ENCODE results near the gene USH2A. TPM values are rescaled to one million over a fixed set of nuclear protein-coding genes. Genes with fewer than 3 reads are reported as not detected.

USH2A gene
- total RNA-seq, 1 donor from 2014 or later: 0.02 TPM

GRCh38 chr1:216410026-216410425, 13.2 kb downstream of the USH2A start:
- TF ChIP-seq EZH2 (IDR thresholded peaks at IDR 0.05; ENCODE audit: insufficient read depth, low read length) (no peak), CTCF (IDR thresholded peaks at IDR 0.05; ENCODE audit: insufficient read depth, low read depth, low read length) (no peak)
- Histone ChIP-seq H3K4me2 (ENCODE audit: low read length) (no peak overlapping the region), H4K20me1 (ENCODE audit: insufficient read depth, low read length) (no peaks in the 10 kb centered on the region), H3K4me1 (ENCODE audit: insufficient read depth, low read length) (no peaks in the 10 kb centered on the region), H3K36me3 (ENCODE audit: insufficient read depth, low read length) (no peaks in the 10 kb centered on the region), H3K4me3 (ENCODE audit: insufficient read depth, low read depth, low read length) (no peak overlapping the region), H3K27ac (ENCODE audit: low read depth, low read length) (no peak overlapping the region), H3K9me3 (ENCODE audit: insufficient read depth, low read depth, low read length) (no peaks in the 10 kb centered on the region), H2AFZ (ENCODE audit: low read depth, low read length) (no peak overlapping the region), H3K9ac (ENCODE audit: low read length) (no peak overlapping the region), H3K27me3 (ENCODE audit: insufficient read depth, low read length) (no peaks in the 10 kb centered on the region), H3K79me2 (ENCODE audit: insufficient read depth, low read length) (no peaks in the 10 kb centered on the region)
- Mint-ChIP-seq H3K4me1 (ENCODE audit: low read depth, unreplicated experiment) (no peaks in the 10 kb centered on the region), H3K27ac (ENCODE audit: unreplicated experiment) (no peak overlapping the region), H3K9me3 (ENCODE audit: unreplicated experiment) (peaks cover 1% of the 10 kb centered on the region), H3K4me3 (ENCODE audit: unreplicated experiment) (no peak overlapping the region), H3K36me3 (ENCODE audit: low read depth, unreplicated experiment) (no peaks in the 10 kb centered on the region), H3K27me3 (ENCODE audit: low read depth, unreplicated experiment) (no peaks in the 10 kb centered on the region)
- DNase-seq (ENCODE audit: low read depth): no peak
- FAIRE-seq: no peak

GRCh38 chr1:216390956-216391355, 32.3 kb downstream of the USH2A start:
- H3K36me3 Mint-ChIP-seq (ENCODE audit: low read depth, unreplicated experiment): no peaks in the 10 kb centered on the region
- FAIRE-seq: no peak
- Histone ChIP-seq H2AFZ (ENCODE audit: low read depth, low read length) (no peak overlapping the region), H3K27me3 (ENCODE audit: insufficient read depth, low read length) (no peaks in the 10 kb centered on the region), H3K79me2 (ENCODE audit: insufficient read depth, low read length) (no peaks in the 10 kb centered on the region), H3K4me2 (ENCODE audit: low read length) (no peak overlapping the region), H3K4me3 (ENCODE audit: insufficient read depth, low read depth, low read length) (no peak overlapping the region), H3K9me3 (ENCODE audit: insufficient read depth, low read depth, low read length) (no peaks in the 10 kb centered on the region), H3K4me1 (ENCODE audit: insufficient read depth, low read length) (no peaks in the 10 kb centered on the region), H4K20me1 (ENCODE audit: insufficient read depth, low read length) (no peaks in the 10 kb centered on the region), H3K36me3 (ENCODE audit: insufficient read depth, low read length) (no peaks in the 10 kb centered on the region), H3K27ac (ENCODE audit: low read depth, low read length) (no peak overlapping the region), H3K9ac (ENCODE audit: low read length) (no peak overlapping the region)
- H3K4me3 Mint-ChIP-seq (ENCODE audit: unreplicated experiment): no peak overlapping the region
- H3K4me1 Mint-ChIP-seq (ENCODE audit: low read depth, unreplicated experiment): no peaks in the 10 kb centered on the region
- no peaks in the 10 kb centered on the region for H3K27me3 Mint-ChIP-seq (ENCODE audit: low read depth, unreplicated experiment)
- DNase-seq (ENCODE audit: low read depth): no peak
- TF ChIP-seq CTCF (IDR thresholded peaks at IDR 0.05; ENCODE audit: insufficient read depth, low read depth, low read length) (no peak), EZH2 (IDR thresholded peaks at IDR 0.05; ENCODE audit: insufficient read depth, low read length) (no peak)
- H3K9me3 Mint-ChIP-seq (ENCODE audit: unreplicated experiment): no peaks in the 10 kb centered on the region
- no peak overlapping the region for H3K27ac Mint-ChIP-seq (ENCODE audit: unreplicated experiment)

GRCh38 chr1:216389774-216390173, 33.5 kb downstream of the USH2A start:
- no peaks in the 10 kb centered on the region for H3K79me2 ChIP-seq (ENCODE audit: insufficient read depth, low read length)
- Mint-ChIP-seq H3K4me1 (ENCODE audit: low read depth, unreplicated experiment) (no peaks in the 10 kb centered on the region), H3K36me3 (ENCODE audit: low read depth, unreplicated experiment) (no peaks in the 10 kb centered on the region), H3K27ac (ENCODE audit: unreplicated experiment) (no peak overlapping the region), H3K9me3 (ENCODE audit: unreplicated experiment) (no peaks in the 10 kb centered on the region), H3K27me3 (ENCODE audit: low read depth, unreplicated experiment) (no peaks in the 10 kb centered on the region), H3K4me3 (ENCODE audit: unreplicated experiment) (no peak overlapping the region)
- no peak overlapping the region for H3K4me3 ChIP-seq (ENCODE audit: insufficient read depth, low read depth, low read length)
- H3K36me3 ChIP-seq (ENCODE audit: insufficient read depth, low read length): no peaks in the 10 kb centered on the region
- no peak overlapping the region for H3K27ac ChIP-seq (ENCODE audit: low read depth, low read length)
- no peaks in the 10 kb centered on the region for H3K27me3 ChIP-seq (ENCODE audit: insufficient read depth, low read length)
- DNase-seq (ENCODE audit: low read depth): no peak
- no peak overlapping the region for H3K9ac ChIP-seq (ENCODE audit: low read length)
- no peaks in the 10 kb centered on the region for H3K9me3 ChIP-seq (ENCODE audit: insufficient read depth, low read depth, low read length)
- no peaks in the 10 kb centered on the region for H3K4me1 ChIP-seq (ENCODE audit: insufficient read depth, low read length)
- FAIRE-seq: no peak
- H3K4me2 ChIP-seq (ENCODE audit: low read length): no peak overlapping the region
- H2AFZ ChIP-seq (ENCODE audit: low read depth, low read length): no peak overlapping the region
- H4K20me1 ChIP-seq (ENCODE audit: insufficient read depth, low read length): no peaks in the 10 kb centered on the region
- TF ChIP-seq EZH2 (IDR thresholded peaks at IDR 0.05; ENCODE audit: insufficient read depth, low read length) (no peak), CTCF (IDR thresholded peaks at IDR 0.05; ENCODE audit: insufficient read depth, low read depth, low read length) (no peak)
